Measurements from ENCODE around the gene OR52A1.

- TF ChIP-seq CTCF (IDR thresholded peaks at IDR 0.05) (no peak), POLR2A (IDR thresholded peaks at IDR 0.05; ENCODE audit: low read length) (no peak), ZNF302 (CRISPR knock-in tag; IDR thresholded peaks at IDR 0.05) (no peak), BHLHE40 (IDR thresholded peaks at IDR 0.05; ENCODE audit: low read depth, low read length) (no peak), EP300 (IDR thresholded peaks at IDR 0.05) (no peak), CHD4 (IDR thresholded peaks at IDR 0.05; ENCODE audit: borderline replicate concordance) (no peak), RAD21 (conservative IDR thresholded peaks at IDR 0.05 in 1 of 2, IDR thresholded peaks at IDR 0.05 in 1 of 2) (no peak), CHD2 (IDR thresholded peaks at IDR 0.05; ENCODE audit: low read length, partially characterized antibody) (no peak), MAX (IDR thresholded peaks at IDR 0.05) (no peak), NFE2L2 (conservative IDR thresholded peaks at IDR 0.05; ENCODE audit: low read length) (no peak), CEBPB (IDR thresholded peaks at IDR 0.05) (no peak), KDM5A (IDR thresholded peaks at IDR 0.05) (no peak), JUN (IDR thresholded peaks at IDR 0.05) (no peak), JUNB (IDR thresholded peaks at IDR 0.05) (no peak)
Observed at GRCh38 chr11:5136261-5136660, 18.3 kb downstream of the OR52A1 start.

All from A549 (cell line).